ENCODE data around the gene BSPRY. TPM values are rescaled to one million over a fixed set of nuclear protein-coding genes. Genes with fewer than 3 reads are reported as not detected.
A peak's percentile ranks its signal among the peaks of the same experiment; 100 is the strongest.

The BSPRY gene
- total and polyA plus RNA-seq, 2 of the 13 experiments (the other 11 are each of a cell fraction or from before 2014, with no cell fraction given), result 0.09 to 0.26 TPM

DNA sequence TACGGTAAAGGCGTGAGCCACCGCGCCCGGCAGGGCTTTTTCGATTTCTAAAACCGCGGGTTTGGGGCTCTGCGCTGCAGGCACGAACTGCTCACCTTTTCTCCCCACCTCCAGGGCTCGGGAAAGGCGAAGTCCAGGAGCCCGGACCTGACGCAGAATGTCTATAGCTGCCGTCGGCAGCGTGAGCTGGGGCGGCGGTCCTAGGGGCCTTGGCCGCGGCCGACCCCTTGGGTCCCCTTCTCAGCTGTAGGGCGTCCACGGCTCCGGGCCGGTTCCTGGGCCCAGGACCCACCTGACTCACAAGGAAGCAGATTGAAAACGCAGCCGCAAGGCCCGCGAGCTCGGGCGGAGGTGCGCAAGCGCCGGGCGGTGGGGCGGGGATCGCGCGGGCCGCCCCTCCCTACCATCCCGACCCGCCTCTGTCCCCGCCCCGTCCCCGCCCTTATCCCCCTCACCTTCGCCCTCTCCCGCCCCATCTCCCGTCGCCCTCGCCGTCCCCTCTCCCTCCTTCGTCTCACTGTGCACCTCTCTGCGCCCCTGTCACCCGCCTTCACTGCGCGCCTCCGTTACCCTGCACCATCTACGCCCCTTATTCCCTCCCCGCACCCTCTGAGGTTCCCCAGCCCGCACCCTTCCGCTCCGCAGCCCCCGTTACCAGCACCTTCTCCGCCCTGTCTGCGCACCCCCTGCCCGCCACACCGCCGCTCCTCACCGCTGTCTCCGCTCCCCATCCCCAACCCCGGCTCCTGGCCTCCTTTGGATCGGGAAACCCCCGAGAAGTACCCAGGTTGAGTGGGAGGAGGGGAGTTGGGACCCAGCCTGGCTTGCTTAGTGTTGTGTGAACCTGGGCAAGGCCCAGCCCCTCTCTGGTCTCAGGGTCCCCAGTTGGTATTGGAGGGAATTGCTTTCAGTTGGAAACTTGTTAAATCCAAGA lies 27.6 kb downstream of the BSPRY start, which contains the start of gene HDHD3 (continued):
- 0 out of 2 replicates have a peak, but pooled peaks have one; percentile 35 for TF ChIP-seq ZNF430 (CRISPR knock-in tag; IDR thresholded peaks at IDR 0.05)
- TF ChIP-seq TBX3 (IDR thresholded peaks at IDR 0.05; ENCODE audit: borderline replicate concordance), result no peak
- no peak for TF ChIP-seq RFXANK (CRISPR knock-in tag; IDR thresholded peaks at IDR 0.05)
- no peak for TF ChIP-seq ZNF547 (CRISPR knock-in tag; IDR thresholded peaks at IDR 0.05)
- TF ChIP-seq ZNF660 (CRISPR knock-in tag; IDR thresholded peaks at IDR 0.05; ENCODE audit: borderline replicate concordance, low read depth), result no peak
- peak; percentile 88 for TF ChIP-seq ZBTB7B (CRISPR knock-in tag; IDR thresholded peaks at IDR 0.05)
- TF ChIP-seq HOXA9 (CRISPR knock-in tag; IDR thresholded peaks at IDR 0.05; ENCODE audit: borderline replicate concordance), result peak; percentile 76; the same call in 1 of the 2 replicates
- TF ChIP-seq TCF7 (IDR thresholded peaks at IDR 0.05; ENCODE audit: low read depth), result no peak
- TF ChIP-seq, protein P1, sequence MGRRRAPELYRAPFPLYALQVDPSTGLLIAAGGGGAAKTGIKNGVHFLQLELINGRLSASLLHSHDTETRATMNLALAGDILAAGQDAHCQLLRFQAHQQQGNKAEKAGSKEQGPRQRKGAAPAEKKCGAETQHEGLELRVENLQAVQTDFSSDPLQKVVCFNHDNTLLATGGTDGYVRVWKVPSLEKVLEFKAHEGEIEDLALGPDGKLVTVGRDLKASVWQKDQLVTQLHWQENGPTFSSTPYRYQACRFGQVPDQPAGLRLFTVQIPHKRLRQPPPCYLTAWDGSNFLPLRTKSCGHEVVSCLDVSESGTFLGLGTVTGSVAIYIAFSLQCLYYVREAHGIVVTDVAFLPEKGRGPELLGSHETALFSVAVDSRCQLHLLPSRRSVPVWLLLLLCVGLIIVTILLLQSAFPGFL (CRISPR knock-in tag; IDR thresholded peaks at IDR 0.05), result no peak
- no peak for TF ChIP-seq REXO4 (CRISPR knock-in tag; IDR thresholded peaks at IDR 0.05; ENCODE audit: borderline replicate concordance)
- no peak for TF ChIP-seq FLYWCH1 (CRISPR knock-in tag; IDR thresholded peaks at IDR 0.05)
- TF ChIP-seq, protein P2, sequence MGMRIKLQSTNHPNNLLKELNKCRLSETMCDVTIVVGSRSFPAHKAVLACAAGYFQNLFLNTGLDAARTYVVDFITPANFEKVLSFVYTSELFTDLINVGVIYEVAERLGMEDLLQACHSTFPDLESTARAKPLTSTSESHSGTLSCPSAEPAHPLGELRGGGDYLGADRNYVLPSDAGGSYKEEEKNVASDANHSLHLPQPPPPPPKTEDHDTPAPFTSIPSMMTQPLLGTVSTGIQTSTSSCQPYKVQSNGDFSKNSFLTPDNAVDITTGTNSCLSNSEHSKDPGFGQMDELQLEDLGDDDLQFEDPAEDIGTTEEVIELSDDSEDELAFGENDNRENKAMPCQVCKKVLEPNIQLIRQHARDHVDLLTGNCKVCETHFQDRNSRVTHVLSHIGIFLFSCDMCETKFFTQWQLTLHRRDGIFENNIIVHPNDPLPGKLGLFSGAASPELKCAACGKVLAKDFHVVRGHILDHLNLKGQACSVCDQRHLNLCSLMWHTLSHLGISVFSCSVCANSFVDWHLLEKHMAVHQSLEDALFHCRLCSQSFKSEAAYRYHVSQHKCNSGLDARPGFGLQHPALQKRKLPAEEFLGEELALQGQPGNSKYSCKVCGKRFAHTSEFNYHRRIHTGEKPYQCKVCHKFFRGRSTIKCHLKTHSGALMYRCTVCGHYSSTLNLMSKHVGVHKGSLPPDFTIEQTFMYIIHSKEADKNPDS (CRISPR knock-in tag; IDR thresholded peaks at IDR 0.05), result no peak; the same call in 1 of the 2 replicates
- TF ChIP-seq PPARG (CRISPR knock-in tag; conservative IDR thresholded peaks at IDR 0.05), result 0 out of 2 replicates have a peak, but pooled peaks have one; percentile 28
- no peak for TF ChIP-seq MAZ (IDR thresholded peaks at IDR 0.05; ENCODE audit: borderline replicate concordance, low read depth, low read length)
- peak; percentile 71; the same call in 1 of the 2 replicates for TF ChIP-seq MAZ (CRISPR knock-in tag; IDR thresholded peaks at IDR 0.05; ENCODE audit: low read depth)
- no peak for TF ChIP-seq NFYB (CRISPR knock-in tag; IDR thresholded peaks at IDR 0.05)
- TF ChIP-seq CHD2 (IDR thresholded peaks at IDR 0.05; ENCODE audit: low read depth, low read length), result no peak
- TF ChIP-seq, protein P3, sequence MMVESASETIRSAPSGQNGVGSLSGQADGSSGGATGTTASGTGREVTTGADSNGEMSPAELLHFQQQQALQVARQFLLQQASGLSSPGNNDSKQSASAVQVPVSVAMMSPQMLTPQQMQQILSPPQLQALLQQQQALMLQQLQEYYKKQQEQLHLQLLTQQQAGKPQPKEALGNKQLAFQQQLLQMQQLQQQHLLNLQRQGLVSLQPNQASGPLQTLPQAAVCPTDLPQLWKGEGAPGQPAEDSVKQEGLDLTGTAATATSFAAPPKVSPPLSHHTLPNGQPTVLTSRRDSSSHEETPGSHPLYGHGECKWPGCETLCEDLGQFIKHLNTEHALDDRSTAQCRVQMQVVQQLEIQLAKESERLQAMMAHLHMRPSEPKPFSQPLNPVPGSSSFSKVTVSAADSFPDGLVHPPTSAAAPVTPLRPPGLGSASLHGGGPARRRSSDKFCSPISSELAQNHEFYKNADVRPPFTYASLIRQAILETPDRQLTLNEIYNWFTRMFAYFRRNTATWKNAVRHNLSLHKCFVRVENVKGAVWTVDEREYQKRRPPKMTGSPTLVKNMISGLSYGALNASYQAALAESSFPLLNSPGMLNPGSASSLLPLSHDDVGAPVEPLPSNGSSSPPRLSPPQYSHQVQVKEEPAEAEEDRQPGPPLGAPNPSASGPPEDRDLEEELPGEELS (CRISPR knock-in tag; IDR thresholded peaks at IDR 0.05), result peak; percentile 13; the same call in 1 of the 2 replicates
- TF ChIP-seq, protein P4, sequence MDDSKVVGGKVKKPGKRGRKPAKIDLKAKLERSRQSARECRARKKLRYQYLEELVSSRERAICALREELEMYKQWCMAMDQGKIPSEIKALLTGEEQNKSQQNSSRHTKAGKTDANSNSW (CRISPR knock-in tag; IDR thresholded peaks at IDR 0.05; ENCODE audit: borderline replicate concordance), result no peak
